Astrocyte of the spinal cord (primary cell): Measurements from ENCODE around the gene PHACTR3.

ENCODE experiments used
- DNase-seq: peaks from one replicate; pipeline ENCODE4 v3.0.0; 2011; ENCODE audit warnings: low read depth, low spot score
- H3K4me3 ChIP-seq: 2 replicates; pipeline ENCODE4 v1.5.1; 2011; ENCODE audit warnings: low read depth, mild to moderate bottlenecking, low read length, moderate library complexity
- CTCF ChIP-seq: IDR thresholded peaks from 2 replicates; pipeline ENCODE4 v1.5.1; 2012; ENCODE audit warnings: low read depth, mild to moderate bottlenecking, low read length, inconsistent platforms
- in situ Hi-C: cut with HindIII; loops from 2 replicates; pipeline ENCODE4 v1.10.0; 2017; ENCODE audit warnings: low sequenced_read_pairs

The PHACTR3 gene

GRCh38 chr20:59782986-59783640 lies 178.8 kb downstream of the PHACTR3 start:
- peak; percentile 96 for TF ChIP-seq CTCF
- H3K4me3 ChIP-seq, result no peak overlapping the region
- in situ Hi-C loops, result no loop called here
- DNase-seq, result peak; percentile 32

GRCh38 chr20:59783641-59784010 lies 179.3 kb downstream of the PHACTR3 start:
- in situ Hi-C loops, result no loop called here
- no peak for DNase-seq
- TF ChIP-seq CTCF, result no peak
- H3K4me3 ChIP-seq, result no peak overlapping the region

- in situ Hi-C loops, result no loop called here
- no peak for DNase-seq
- H3K4me3 ChIP-seq, result no peak overlapping the region
- no peak for TF ChIP-seq CTCF
Measured at GRCh38 chr20:59784365-59784764, 180.0 kb downstream of the PHACTR3 start.

GRCh38 chr20:59784791-59785668 lies 180.7 kb downstream of the PHACTR3 start:
- in situ Hi-C loops, result no loop called here

GRCh38 chr20:59785669-59785959 lies 181.3 kb downstream of the PHACTR3 start:
- in situ Hi-C loops, result no loop called here
- no peak for DNase-seq
- TF ChIP-seq CTCF, result no peak
- H3K4me3 ChIP-seq, result no peak overlapping the region

More at GRCh38 chr20:59784791-59785668, 180.7 kb downstream of the PHACTR3 start:
- TF ChIP-seq CTCF, result no peak
- DNase-seq, result no peak
- no peak overlapping the region for H3K4me3 ChIP-seq

- no peak overlapping the region for H3K4me3 ChIP-seq
- in situ Hi-C loops, result no loop called here
- no peak for TF ChIP-seq CTCF
- no peak for DNase-seq
Measured at GRCh38 chr20:59785986-59786795, 181.9 kb downstream of the PHACTR3 start.
